OCI-LY1 (cell line): ENCODE measurements around the gene EIF5A.

Experiments used
- CTCF ChIP-seq: fragments of 200-600 bp; sonication (generic), shearing (Covaris generic); IDR thresholded peaks from 2 replicates; pipeline ENCODE4 v1.5.1; 2017; ENCODE audit warnings: mild to moderate bottlenecking, antibody characterized with exemption, low read length, moderate library complexity, mixed read lengths
- EZH2 ChIP-seq: fragments of 200-600 bp; sonication (generic), shearing (Covaris generic); IDR thresholded peaks from 2 replicates; pipeline ENCODE4 v1.8.0; 2017; ENCODE audit warnings: borderline replicate concordance, mixed run types, mild to moderate bottlenecking, antibody characterized with exemption, low read length, moderate library complexity, mixed read lengths

GRCh38 chr17:7332111-7332510, 24.7 kb downstream of the EIF5A start:
- no peak for TF ChIP-seq CTCF
- TF ChIP-seq EZH2 = no peak
